Loucy (cell line): ENCODE data around the gene ZCCHC24.

Experiments
- H2AFZ ChIP-seq: fragments of 200-600 bp; sonication (generic); 2 replicates; pipeline ENCODE4 v1.6.0; 2016; ENCODE audit warnings: antibody characterized with exemption, mild to moderate bottlenecking, low read length, moderate library complexity
- H3F3A ChIP-seq: fragments of 200-600 bp; 2 replicates; pipeline ENCODE4 v1.6.0; 2016; ENCODE audit warnings: antibody characterized with exemption, low read depth, mild to moderate bottlenecking
- H3K27me3 ChIP-seq: fragments of 200-600 bp; sonication (generic); 2 replicates; pipeline ENCODE4 v1.6.1; 2014; ENCODE audit warnings: low read length, mild to moderate bottlenecking; ENCODE audit not compliant: insufficient read depth, poor library complexity, severe bottlenecking
- H3K36me3 ChIP-seq: fragments of 200-600 bp; sonication (generic); 2 replicates; pipeline ENCODE4 v1.6.1; 2016; ENCODE audit warnings: low read length; ENCODE audit not compliant: insufficient read depth
- H3K4me1 ChIP-seq: fragments of 200-600 bp; sonication (generic); 2 replicates; pipeline ENCODE4 v1.5.1; 2014; ENCODE audit warnings: low read length, mild to moderate bottlenecking; ENCODE audit not compliant: insufficient read depth, poor library complexity, severe bottlenecking
- H3K4me2 ChIP-seq: fragments of 200-600 bp; sonication (generic); 2 replicates; pipeline ENCODE4 v1.6.0; 2014; ENCODE audit warnings: antibody characterized with exemption, low read length, low read depth, mild to moderate bottlenecking; ENCODE audit not compliant: poor library complexity, severe bottlenecking
- H3K4me3 ChIP-seq: fragments of 200-600 bp; sonication (generic); 2 replicates; pipeline ENCODE4 v1.5.1; 2014; ENCODE audit warnings: low read length, mild to moderate bottlenecking, mixed read lengths; ENCODE audit not compliant: poor library complexity, severe bottlenecking
- H3K79me2 ChIP-seq: fragments of 200-600 bp; sonication (generic); 2 replicates; pipeline ENCODE4 v1.6.1; 2014; ENCODE audit warnings: low read length; ENCODE audit not compliant: insufficient read depth
- H3K9ac ChIP-seq: fragments of 200-600 bp; sonication (generic); 2 replicates; pipeline ENCODE4 v1.6.0; 2014; ENCODE audit warnings: mild to moderate bottlenecking, low read depth, low read length, moderate library complexity; ENCODE audit not compliant: poor library complexity, severe bottlenecking
- H3K9me2 ChIP-seq: fragments of 200-600 bp; sonication (generic); replicated peaks from 2 replicates; pipeline ENCODE4 v1.6.1; 2016; ENCODE audit warnings: low read depth, low read length, mixed read lengths
- H3K9me3 ChIP-seq: fragments of 200-600 bp; sonication (generic); 2 replicates; pipeline ENCODE4 v1.6.1; 2014; ENCODE audit warnings: mild to moderate bottlenecking, antibody characterized with exemption, low read length, low read depth; ENCODE audit not compliant: insufficient read depth
- H4K20me1 ChIP-seq: fragments of 200-600 bp; sonication (generic); 2 replicates; pipeline ENCODE4 v1.6.0; 2014; ENCODE audit warnings: antibody characterized with exemption, low read length, mild to moderate bottlenecking; ENCODE audit not compliant: insufficient read depth, poor library complexity, severe bottlenecking
- EZH2phosphoT487 ChIP-seq: fragments of 200-600 bp; IDR thresholded peaks from 2 replicates; pipeline ENCODE4 v1.6.1; 2018; ENCODE audit warnings: antibody characterized with exemption, mild to moderate bottlenecking, moderate library complexity, borderline replicate concordance
- TF ChIP-seq, protein P1 (sequence below): fragments of 200-600 bp; sonication (generic); conservative IDR thresholded peaks from 2 replicates; pipeline ENCODE4 v1.5.1; 2014; ENCODE audit warnings: mild to moderate bottlenecking, antibody characterized with exemption, low read length

The ZCCHC24 gene

DNA sequence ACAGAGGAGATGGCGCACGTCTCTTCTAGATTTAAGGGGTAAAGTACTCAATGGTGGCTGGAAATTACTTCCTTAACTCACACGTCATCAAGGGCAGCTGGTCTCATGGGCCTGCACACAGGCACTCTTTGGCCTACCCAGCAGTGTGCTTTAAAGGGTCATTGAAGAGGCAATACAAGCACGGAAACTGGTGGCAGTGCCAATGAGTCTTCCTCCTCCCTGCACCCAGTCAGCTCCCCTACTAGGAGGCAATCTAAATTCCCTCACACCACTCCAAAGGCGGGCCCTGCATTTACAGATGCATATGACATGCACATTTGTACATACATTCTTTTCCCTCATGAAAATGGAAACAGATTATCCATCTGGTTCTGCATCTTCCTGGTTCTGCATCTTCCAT is 50.8 kb downstream of the ZCCHC24 start:
- Histone ChIP-seq H3K4me1 (no peaks in the 10 kb centered on the region), H4K20me1 (no peaks in the 10 kb centered on the region), H3F3A (no peaks in the 10 kb centered on the region), H3K79me2 (no peaks in the 10 kb centered on the region), H3K9me3 (no peaks in the 10 kb centered on the region), H3K36me3 (no peaks in the 10 kb centered on the region; the same call in 1 of the 2 replicates), H2AFZ (no peak overlapping the region), H3K27me3 (no peaks in the 10 kb centered on the region), H3K4me3 (no peak overlapping the region), H3K9me2 (no peaks in the 10 kb centered on the region), H3K9ac (no peak overlapping the region), H3K4me2 (no peak overlapping the region)
- TF ChIP-seq, protein P1, sequence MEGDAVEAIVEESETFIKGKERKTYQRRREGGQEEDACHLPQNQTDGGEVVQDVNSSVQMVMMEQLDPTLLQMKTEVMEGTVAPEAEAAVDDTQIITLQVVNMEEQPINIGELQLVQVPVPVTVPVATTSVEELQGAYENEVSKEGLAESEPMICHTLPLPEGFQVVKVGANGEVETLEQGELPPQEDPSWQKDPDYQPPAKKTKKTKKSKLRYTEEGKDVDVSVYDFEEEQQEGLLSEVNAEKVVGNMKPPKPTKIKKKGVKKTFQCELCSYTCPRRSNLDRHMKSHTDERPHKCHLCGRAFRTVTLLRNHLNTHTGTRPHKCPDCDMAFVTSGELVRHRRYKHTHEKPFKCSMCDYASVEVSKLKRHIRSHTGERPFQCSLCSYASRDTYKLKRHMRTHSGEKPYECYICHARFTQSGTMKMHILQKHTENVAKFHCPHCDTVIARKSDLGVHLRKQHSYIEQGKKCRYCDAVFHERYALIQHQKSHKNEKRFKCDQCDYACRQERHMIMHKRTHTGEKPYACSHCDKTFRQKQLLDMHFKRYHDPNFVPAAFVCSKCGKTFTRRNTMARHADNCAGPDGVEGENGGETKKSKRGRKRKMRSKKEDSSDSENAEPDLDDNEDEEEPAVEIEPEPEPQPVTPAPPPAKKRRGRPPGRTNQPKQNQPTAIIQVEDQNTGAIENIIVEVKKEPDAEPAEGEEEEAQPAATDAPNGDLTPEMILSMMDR, result no peak
- TF ChIP-seq EZH2phosphoT487, result no peak

DNA sequence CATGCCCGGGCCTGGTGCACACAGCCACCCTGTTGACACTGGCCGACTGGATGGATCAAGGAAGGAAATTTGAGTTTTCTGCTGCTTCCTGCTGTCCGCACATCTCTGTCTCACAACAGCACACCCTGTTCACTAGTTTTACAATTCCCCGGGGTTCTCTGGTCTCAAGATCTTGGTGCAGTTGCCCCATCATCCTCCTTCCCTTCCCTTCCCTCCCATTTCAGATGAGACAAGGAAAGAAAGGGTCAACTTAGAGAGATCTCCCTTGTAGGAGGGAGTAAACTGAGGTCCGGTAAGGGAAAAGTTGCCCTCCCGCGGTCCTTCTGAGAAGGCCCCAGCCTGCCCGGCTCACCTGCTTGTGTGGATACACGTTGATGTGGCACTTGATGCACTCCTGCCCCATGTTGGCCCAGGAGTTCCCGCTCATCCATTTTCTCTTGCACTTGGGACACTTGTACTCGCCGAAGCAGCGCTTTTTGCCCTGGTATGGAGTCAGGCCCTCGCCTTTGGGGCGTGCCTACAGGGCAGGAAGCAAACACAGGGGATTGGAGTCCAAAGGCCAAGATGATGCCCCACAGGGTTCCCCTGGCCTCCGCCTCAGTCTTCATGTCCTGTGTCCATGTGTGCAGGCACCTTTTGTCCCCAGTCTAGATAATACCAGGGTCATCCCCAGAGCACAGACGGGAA is 51.4 kb downstream of the ZCCHC24 start:
- H3K4me2 ChIP-seq, result no peak overlapping the region
- H2AFZ ChIP-seq, result no peak overlapping the region
- H3K36me3 ChIP-seq, result no peaks in the 10 kb centered on the region; the same call in 1 of the 2 replicates
- H3K9me2 ChIP-seq, result no peaks in the 10 kb centered on the region
- H3K27me3 ChIP-seq, result no peaks in the 10 kb centered on the region
- no peaks in the 10 kb centered on the region for H4K20me1 ChIP-seq
- H3K4me1 ChIP-seq, result no peaks in the 10 kb centered on the region
- TF ChIP-seq EZH2phosphoT487, result no peak
- TF ChIP-seq, protein P1, result no peak
- H3K9ac ChIP-seq, result no peak overlapping the region
- H3F3A ChIP-seq, result no peaks in the 10 kb centered on the region
- H3K4me3 ChIP-seq, result no peak overlapping the region
- no peaks in the 10 kb centered on the region for H3K79me2 ChIP-seq
- H3K9me3 ChIP-seq, result no peaks in the 10 kb centered on the region

DNA sequence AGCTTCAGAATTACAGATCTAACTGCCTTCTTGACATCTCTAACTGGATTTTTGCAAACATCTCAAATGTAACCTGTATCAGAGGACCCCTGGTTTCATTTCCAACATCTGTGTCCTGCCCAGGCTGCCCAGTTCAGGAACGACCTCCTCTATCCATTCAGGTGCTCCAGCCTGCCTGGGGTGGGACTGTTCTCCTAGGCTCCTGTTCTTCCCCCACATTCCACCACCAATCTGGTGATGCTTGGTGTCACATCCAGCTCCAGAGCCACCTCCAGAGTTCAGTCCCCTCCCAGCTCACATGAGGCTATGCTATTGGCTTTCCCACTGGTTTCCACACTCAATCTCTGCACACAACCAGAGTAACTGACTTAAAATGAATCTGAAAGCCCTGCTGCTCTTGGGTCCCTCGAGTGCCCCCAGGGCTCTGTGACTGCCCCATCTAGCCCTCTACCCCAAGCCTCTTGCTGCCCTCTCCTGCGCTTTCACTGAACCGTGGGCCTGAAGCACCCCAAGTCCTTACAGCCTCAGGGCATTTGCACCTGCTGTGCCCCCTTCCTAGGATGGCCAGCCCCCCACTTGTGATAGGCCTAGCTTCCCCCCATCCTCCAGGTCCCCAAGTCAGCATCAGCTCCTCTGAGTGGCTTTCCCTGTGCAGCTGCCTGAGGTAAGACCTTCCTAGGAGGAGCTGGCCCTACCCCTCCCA is 52.1 kb downstream of the ZCCHC24 start:
- Histone ChIP-seq H3K4me1 (no peaks in the 10 kb centered on the region), H3K9me2 (no peaks in the 10 kb centered on the region), H4K20me1 (no peaks in the 10 kb centered on the region), H3K36me3 (no peaks in the 10 kb centered on the region; the same call in 1 of the 2 replicates), H3K4me2 (no peak overlapping the region), H3F3A (no peaks in the 10 kb centered on the region), H3K79me2 (no peaks in the 10 kb centered on the region), H2AFZ (no peak overlapping the region), H3K9me3 (no peaks in the 10 kb centered on the region), H3K9ac (no peak overlapping the region), H3K4me3 (no peak overlapping the region), H3K27me3 (no peaks in the 10 kb centered on the region)
- no peak for TF ChIP-seq EZH2phosphoT487
- TF ChIP-seq, protein P1, result no peak
